Osteocyte (in vitro differentiated cells): ENCODE measurements around the gene HYPK. TPM values are rescaled to one million over a fixed set of nuclear protein-coding genes. Genes with fewer than 3 reads are reported as not detected.
"Not testable (repeated sequence)": the region's sequence is repeated elsewhere in the genome, so short reads cannot be mapped to it uniquely, and the experiment has no call there.

ENCODE experiments used
- DNase-seq: peaks from one replicate; pipeline ENCODE4 v3.0.0; 2021; ENCODE audit warnings: mixed read lengths; ENCODE audit not compliant: unreplicated experiment; ENCODE audit errors: extremely low spot score
- H3K27ac Mint-ChIP-seq: one replicate; pipeline ENCODE4 v1.8.0; 2021; ENCODE audit warnings: mild to moderate bottlenecking, mixed read lengths; ENCODE audit not compliant: unreplicated experiment
- H3K27me3 Mint-ChIP-seq: one replicate; pipeline ENCODE4 v1.8.0; 2021; ENCODE audit warnings: mixed read lengths; ENCODE audit not compliant: unreplicated experiment
- H3K36me3 Mint-ChIP-seq: one replicate; pipeline ENCODE4 v1.8.0; 2021; ENCODE audit warnings: mixed read lengths; ENCODE audit not compliant: unreplicated experiment
- H3K4me1 Mint-ChIP-seq: one replicate; pipeline ENCODE4 v1.8.0; 2021; ENCODE audit warnings: mixed read lengths; ENCODE audit not compliant: unreplicated experiment
- H3K4me3 Mint-ChIP-seq: one replicate; pipeline ENCODE4 v1.8.0; 2021; ENCODE audit warnings: mild to moderate bottlenecking, moderate library complexity, mixed read lengths; ENCODE audit not compliant: unreplicated experiment
- H3K9me3 Mint-ChIP-seq: one replicate; pipeline ENCODE4 v1.8.0; 2021; ENCODE audit warnings: mixed read lengths; ENCODE audit not compliant: unreplicated experiment
- CTCF ChIP-seq: fragments of 200-600 bp; sonication (generic); IDR thresholded peaks from 2 replicates; pipeline ENCODE4 v1.5.0; 2021; ENCODE audit warnings: antibody characterized with exemption, mild to moderate bottlenecking, moderate library complexity
- total RNA-seq: library from RNA; stranded (reverse); gene quantifications from 2 replicates; pipeline ENCODE4 v1.2.1, GENCODE V29; 2021

Gene HYPK
- total RNA-seq, 1 donor from 2014 or later = 14.0 TPM

GRCh38 chr15:43826029-43826507 is 25.7 kb downstream of the HYPK start:
- DNase-seq = peak; percentile 34
- Mint-ChIP-seq H3K27me3 (no peaks in the 10 kb centered on the region), H3K9me3 (no peaks in the 10 kb centered on the region), H3K27ac (peak overlapping the region; percentile 21), H3K4me1 (peaks cover 45% of the 10 kb centered on the region), H3K36me3 (no peaks in the 10 kb centered on the region), H3K4me3 (peak overlapping the region; percentile 81)
- TF ChIP-seq CTCF = no peak

- Mint-ChIP-seq H3K36me3 (no peaks in the 10 kb centered on the region), H3K9me3 (no peaks in the 10 kb centered on the region), H3K4me1 (peaks cover 41% of the 10 kb centered on the region), H3K27ac (peak within 1 kb of the TSS; percentile 21), H3K4me3 (peak within 1 kb of the TSS; percentile 81), H3K27me3 (no peaks in the 10 kb centered on the region)
- DNase-seq = peak; percentile 90
- no peak for TF ChIP-seq CTCF
These were observed 26.3 kb downstream of the HYPK start, which contains the start of gene WDR76 for GRCh38 chr15:43826508-43827341. WDR76 (plus strand) TSS chr15:43827002; CDS start chr15:43827033, 31 bp downstream.

- no peak for TF ChIP-seq CTCF
- H3K36me3 Mint-ChIP-seq = no peaks in the 10 kb centered on the region
- H3K4me3 Mint-ChIP-seq = peak overlapping the region; percentile 81
- H3K4me1 Mint-ChIP-seq = peaks cover 38% of the 10 kb centered on the region
- no peaks in the 10 kb centered on the region for H3K27me3 Mint-ChIP-seq
- peak; percentile 13 for DNase-seq
- no peaks in the 10 kb centered on the region for H3K9me3 Mint-ChIP-seq
- peak overlapping the region; percentile 21 for H3K27ac Mint-ChIP-seq
These were observed 27.8 kb downstream of the HYPK start for GRCh38 chr15:43828061-43828657.

- H3K27me3 Mint-ChIP-seq, H3K27ac Mint-ChIP-seq, H3K36me3 Mint-ChIP-seq: not testable (repeated sequence)
These were observed 29.6 kb downstream of the HYPK start for GRCh38 chr15:43829951-43830540.

GRCh38 chr15:43830691-43831275 is 30.4 kb downstream of the HYPK start:
- H3K36me3 Mint-ChIP-seq, H3K27ac Mint-ChIP-seq, H3K9me3 Mint-ChIP-seq, H3K27me3 Mint-ChIP-seq, H3K4me3 Mint-ChIP-seq: not testable (repeated sequence)
- H3K4me1 Mint-ChIP-seq = peaks cover 29% of the 10 kb centered on the region
- DNase-seq = peak; percentile 54

More at GRCh38 chr15:43829951-43830540, 29.6 kb downstream of the HYPK start:
- H3K4me3 Mint-ChIP-seq, H3K9me3 Mint-ChIP-seq: not testable (repeated sequence)
- peaks cover 29% of the 10 kb centered on the region for H3K4me1 Mint-ChIP-seq
- DNase-seq = peak; percentile 59

GRCh38 chr15:43831519-43832052 is 31.2 kb downstream of the HYPK start:
- DNase-seq, H3K9me3 Mint-ChIP-seq, H3K4me3 Mint-ChIP-seq, H3K27me3 Mint-ChIP-seq, H3K36me3 Mint-ChIP-seq: not testable (repeated sequence)
- Mint-ChIP-seq H3K27ac (peak overlapping the region; percentile 7), H3K4me1 (peaks cover 25% of the 10 kb centered on the region)

GRCh38 chr15:43832485-43832884 is 32.1 kb downstream of the HYPK start:
- DNase-seq, H3K9me3 Mint-ChIP-seq, H3K36me3 Mint-ChIP-seq, H3K4me3 Mint-ChIP-seq, H3K27ac Mint-ChIP-seq, H3K27me3 Mint-ChIP-seq: not testable (repeated sequence)
- H3K4me1 Mint-ChIP-seq = peaks cover 17% of the 10 kb centered on the region
